SK-N-SH treated with all-trans-retinoic acid at 6 μM for 48 hours (cell line): ENCODE results near the gene FAM24A.
"Not testable (repeated sequence)": the region's sequence is repeated elsewhere in the genome, so short reads cannot be mapped to it uniquely, and the experiment has no call there.

ENCODE experiments used
- ATAC-seq: fragments of 200-7000 bp; cut with Tn5 transposase; 3 replicates; pipeline ENCODE4 v1.9.1; 2020; ENCODE audit warnings: mild to moderate bottlenecking, moderate library complexity
- CSDC2 ChIP-seq: fragments of 250-450 bp; sonication (Bioruptor Pico); IDR thresholded peaks from 2 replicates; pipeline ENCODE4 v1.5.0; 2020; ENCODE audit warnings: mild to moderate bottlenecking, moderate library complexity
- CSRNP3 ChIP-seq: fragments of 250-450 bp; sonication (Bioruptor Pico); IDR thresholded peaks from 2 replicates; pipeline ENCODE4 v1.5.1; 2021; ENCODE audit warnings: mild to moderate bottlenecking, moderate library complexity
- ISL1 ChIP-seq: fragments of 250-450 bp; sonication (Bioruptor Pico); IDR thresholded peaks from 2 replicates; pipeline ENCODE4 v2.1.2; 2022; ENCODE audit warnings: mild to moderate bottlenecking, moderate library complexity
- OSR1 ChIP-seq: fragments of 250-450 bp; sonication (Bioruptor Pico); IDR thresholded peaks from 2 replicates; pipeline ENCODE4 v1.8.0; 2022; ENCODE audit warnings: moderate library complexity, mild to moderate bottlenecking, inconsistent platforms
- POU6F1 ChIP-seq: fragments of 250-450 bp; sonication (Bioruptor Pico); IDR thresholded peaks from 2 replicates; pipeline ENCODE4 v1.8.0; 2021; ENCODE audit warnings: low read depth, mild to moderate bottlenecking, moderate library complexity, borderline replicate concordance
- PPARA ChIP-seq: fragments of 250-450 bp; sonication (Bioruptor Pico); IDR thresholded peaks from 2 replicates; pipeline ENCODE4 v1.5.0; 2020; ENCODE audit warnings: mild to moderate bottlenecking, borderline replicate concordance
- SNAI2 ChIP-seq: fragments of 250-450 bp; sonication (Bioruptor Pico); IDR thresholded peaks from 2 replicates; pipeline ENCODE4 v1.5.0; 2020; ENCODE audit warnings: mild to moderate bottlenecking, moderate library complexity
- TOX ChIP-seq: fragments of 250-450 bp; sonication (Bioruptor Pico); IDR thresholded peaks from 2 replicates; pipeline ENCODE4 v1.8.0; 2021; ENCODE audit warnings: mild to moderate bottlenecking, moderate library complexity, borderline replicate concordance
- TSHZ2 ChIP-seq: fragments of 250-450 bp; sonication (Bioruptor Pico); IDR thresholded peaks from 2 replicates; pipeline ENCODE4 v1.5.0; 2020; ENCODE audit warnings: mild to moderate bottlenecking, moderate library complexity
- ZC3H10 ChIP-seq: fragments of 250-450 bp; sonication (Bioruptor Pico); IDR thresholded peaks from 2 replicates; pipeline ENCODE4 v1.5.1; 2021; ENCODE audit warnings: mild to moderate bottlenecking, moderate library complexity
- ZFP3 ChIP-seq: fragments of 250-450 bp; sonication (Bioruptor Pico); IDR thresholded peaks from 2 replicates; pipeline ENCODE4 v1.5.0; 2020; ENCODE audit warnings: mild to moderate bottlenecking, moderate library complexity
- ZFP30 ChIP-seq: fragments of 450-650 bp; formaldehyde crosslinking; IDR thresholded peaks from 2 replicates; pipeline ENCODE4 v1.5.0; 2022; ENCODE audit warnings: mild to moderate bottlenecking, moderate library complexity
- ZNF565 ChIP-seq: fragments of 450-650 bp; formaldehyde crosslinking; conservative IDR thresholded peaks from 2 replicates; pipeline ENCODE4 v1.5.0; 2020; ENCODE audit warnings: low read depth, mild to moderate bottlenecking, moderate library complexity
- ZNF70 ChIP-seq: fragments of 450-650 bp; formaldehyde crosslinking; IDR thresholded peaks from 2 replicates; pipeline ENCODE4 v1.5.0; 2020; ENCODE audit warnings: mild to moderate bottlenecking, moderate library complexity

The FAM24A gene

GRCh38 chr10:122864901-122865300 is 45.5 kb upstream of the FAM24A start:
- peak; percentile 78 for ATAC-seq
- no peak for TF ChIP-seq ZNF70 (CRISPR knock-in tag)
- TF ChIP-seq TOX (CRISPR knock-in tag) = no peak
- no peak for TF ChIP-seq POU6F1 (CRISPR knock-in tag)
- peak; percentile 32; the same call in 1 of the 2 replicates for TF ChIP-seq ISL1 (CRISPR knock-in tag)
- TF ChIP-seq, all 23 proteins: peak for 1

GRCh38 chr10:122866757-122867482 is 43.5 kb upstream of the FAM24A start:
- ATAC-seq = not testable (repeated sequence)

GRCh38 chr10:122868768-122869167 is 41.6 kb upstream of the FAM24A start:
- not testable (repeated sequence) for ATAC-seq

- ATAC-seq = not testable (repeated sequence)
Observed at GRCh38 chr10:122871947-122872346, 38.5 kb upstream of the FAM24A start.

- ATAC-seq = no peak
Observed at GRCh38 chr10:122875843-122876466, 34.5 kb upstream of the FAM24A start.

More at GRCh38 chr10:122875843-122876466, 34.5 kb upstream of the FAM24A start:
- TF ChIP-seq TSHZ2 (CRISPR knock-in tag) = no peak
- no peak for TF ChIP-seq ZFP30
- no peak for TF ChIP-seq POU6F1 (CRISPR knock-in tag)
- TF ChIP-seq PPARA (CRISPR knock-in tag) = no peak
- TF ChIP-seq CSDC2 = no peak
- no peak for TF ChIP-seq CSRNP3
- TF ChIP-seq OSR1 (CRISPR knock-in tag) = no peak
- TF ChIP-seq ZC3H10 (CRISPR knock-in tag) = no peak
- TF ChIP-seq TOX (CRISPR knock-in tag) = no peak
- no peak for TF ChIP-seq ZFP3 (CRISPR knock-in tag)
- TF ChIP-seq ZNF565 (CRISPR knock-in tag) = no peak
- TF ChIP-seq SNAI2 (CRISPR knock-in tag) = no peak
